Activated effector memory CD4-positive, alpha-beta T cell treated with anti-CD3 and anti-CD28 coated beads, Interleukin-2, amount 50 U/mL, for 16 hours (primary cell): ENCODE measurements around the gene GJB4.
"Not testable (repeated sequence)": the region's sequence is repeated elsewhere in the genome, so short reads cannot be mapped to it uniquely, and the experiment has no call there.

ENCODE experiments used
- DNase-seq: peaks from one replicate; pipeline ENCODE4 v3.0.0-alpha.2; 2020

GJB4 gene

GRCh38 chr1:34759503-34760357 is at the start of gene GJB4:
Gene GJB4, plus strand, starts transcription at chr1:34759740. Its CDS starts 1,515 bp downstream, at chr1:34761255.
- DNase-seq, result no peak

- no peak for DNase-seq
Measured at GRCh38 chr1:34710812-34711211, 48.7 kb upstream of the GJB4 start.

GRCh38 chr1:34711485-34711884 is 48.1 kb upstream of the GJB4 start:
- DNase-seq, result no peak

- no peak for DNase-seq
Measured at GRCh38 chr1:34712007-34712688, 47.4 kb upstream of the GJB4 start.

- no peak for DNase-seq
Measured at GRCh38 chr1:34713443-34713842, 46.1 kb upstream of the GJB4 start.

GRCh38 chr1:34714386-34714785 is 45.2 kb upstream of the GJB4 start:
- no peak for DNase-seq

- no peak for DNase-seq
Measured at GRCh38 chr1:34715139-34715538, 44.4 kb upstream of the GJB4 start.

GRCh38 chr1:34721241-34721640 is 38.3 kb upstream of the GJB4 start:
- no peak for DNase-seq

GRCh38 chr1:34721646-34722355 is 37.7 kb upstream of the GJB4 start:
- no peak for DNase-seq

GRCh38 chr1:34726861-34727260 is 32.7 kb upstream of the GJB4 start:
- no peak for DNase-seq

- DNase-seq, result peak; percentile 2
Measured at GRCh38 chr1:34730485-34730884, 29.1 kb upstream of the GJB4 start.

- DNase-seq, result peak; percentile 12
Measured at GRCh38 chr1:34732831-34733230, 26.7 kb upstream of the GJB4 start.

GRCh38 chr1:34736692-34737091 is 22.8 kb upstream of the GJB4 start:
- DNase-seq, result no peak

GRCh38 chr1:34737236-34737635 is 22.3 kb upstream of the GJB4 start:
- DNase-seq, result not testable (repeated sequence)

GRCh38 chr1:34739613-34740012 is 19.9 kb upstream of the GJB4 start:
- DNase-seq, result no peak

- no peak for DNase-seq
Measured at GRCh38 chr1:34740161-34740868, 19.2 kb upstream of the GJB4 start.

- peak; percentile 91 for DNase-seq
Measured at GRCh38 chr1:34742667-34743270, 16.8 kb upstream of the GJB4 start.

- DNase-seq, result peak; percentile 56
Measured at GRCh38 chr1:34743775-34744174, 15.8 kb upstream of the GJB4 start.

- peak; percentile 36 for DNase-seq
Measured at GRCh38 chr1:34744851-34745250, 14.7 kb upstream of the GJB4 start.

- DNase-seq, result peak; percentile 55
Measured at GRCh38 chr1:34745666-34746065, 13.9 kb upstream of the GJB4 start.

GRCh38 chr1:34746101-34746500 is 13.4 kb upstream of the GJB4 start:
- DNase-seq, result peak; percentile 14
